Central memory CD4-positive, alpha-beta T cell (primary cell): Measurements from ENCODE around the gene RIPK3.

Experiments used
- DNase-seq: peaks from one replicate; pipeline ENCODE4 v3.0.0; 2022

The RIPK3 gene

DNA sequence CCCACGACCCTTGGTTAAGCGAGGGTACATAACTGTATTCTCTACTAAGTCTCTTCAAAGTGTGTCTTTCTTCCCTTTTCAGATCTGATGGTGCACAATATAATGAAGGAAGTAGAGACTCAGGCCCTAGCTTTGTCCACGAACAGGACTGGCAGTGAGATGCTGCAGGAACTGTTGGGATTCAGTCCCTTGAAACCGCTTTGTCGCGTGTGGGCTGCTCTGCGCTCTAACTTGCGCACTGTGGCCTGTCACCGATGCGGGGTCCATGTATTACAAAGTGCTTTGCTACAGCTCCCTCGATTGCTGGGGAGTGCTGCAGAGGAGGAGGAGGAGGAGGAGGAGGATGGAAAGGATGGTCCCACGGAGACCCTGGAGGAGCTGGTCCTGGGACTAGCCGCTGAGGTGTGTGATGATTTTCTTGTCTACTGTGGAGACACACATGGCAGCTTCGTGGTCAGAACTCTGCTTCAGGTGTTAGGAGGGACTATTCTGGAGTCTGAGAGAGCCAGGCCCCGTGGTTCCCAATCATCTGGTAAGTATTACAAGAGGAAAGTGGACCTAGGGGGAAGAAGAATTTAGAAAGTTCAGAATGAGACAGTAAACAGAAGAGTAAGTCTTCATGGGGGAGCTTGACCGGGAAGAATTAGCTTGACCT is 39.3 kb downstream of the RIPK3 start:
- no peak for DNase-seq

DNA sequence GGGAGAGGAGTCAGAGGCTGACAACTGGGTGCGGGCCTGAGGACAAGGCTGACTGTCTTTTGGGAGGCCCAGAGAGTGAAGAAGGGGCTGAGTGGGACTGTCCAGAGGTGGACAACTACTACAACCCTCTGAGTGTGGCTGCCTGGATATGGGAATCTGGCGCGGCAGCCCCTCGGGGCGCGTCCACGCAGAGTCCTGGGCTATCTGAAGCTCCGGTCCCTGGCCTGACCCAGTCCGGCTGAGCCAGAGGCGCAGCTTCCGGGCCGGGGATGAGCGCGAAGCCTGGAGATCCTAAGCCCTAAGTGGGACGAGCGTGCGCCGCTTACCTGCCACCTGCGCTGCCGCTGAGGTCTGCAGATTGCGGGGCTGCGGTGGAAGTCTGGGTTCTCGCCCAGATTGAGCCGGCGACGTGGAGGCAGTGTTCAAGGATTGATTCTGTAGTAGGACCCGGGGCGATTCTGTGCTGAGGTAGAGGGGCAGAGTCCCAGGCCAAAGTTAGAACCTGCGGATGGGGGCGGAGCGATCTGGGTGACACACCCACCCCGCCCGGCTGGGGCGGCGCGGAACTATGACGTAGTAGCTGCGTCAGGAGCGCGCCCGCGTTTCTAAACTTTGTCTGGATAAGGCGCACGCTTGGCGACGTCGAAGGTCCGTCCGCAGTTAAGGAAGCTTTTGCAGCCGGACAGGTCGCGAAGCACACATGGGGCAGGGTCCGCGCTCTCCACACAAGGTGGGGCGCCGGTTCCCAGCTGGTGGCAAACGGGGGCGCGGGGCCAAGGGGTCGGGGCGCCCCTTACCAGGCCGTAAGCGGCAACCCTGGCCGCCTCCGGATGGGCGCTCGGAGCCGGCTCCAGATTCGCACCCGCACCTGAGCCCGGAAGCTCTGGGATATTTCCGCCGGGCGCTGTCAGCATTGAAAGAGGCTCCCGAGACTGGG is 40.3 kb downstream of the RIPK3 start, which contains the start of the genes DHRS1 and NOP9:
Gene DHRS1, minus strand, starts transcription at position 526 of the 937 bp plus-strand sequence. CDS start 674 bp downstream, outside the sequence.
Gene NOP9, plus strand, starts transcription at position 596 of the 937 bp plus-strand sequence. Its CDS starts 105 bp downstream, at position 701.
- DNase-seq = peak; percentile 89

DNA sequence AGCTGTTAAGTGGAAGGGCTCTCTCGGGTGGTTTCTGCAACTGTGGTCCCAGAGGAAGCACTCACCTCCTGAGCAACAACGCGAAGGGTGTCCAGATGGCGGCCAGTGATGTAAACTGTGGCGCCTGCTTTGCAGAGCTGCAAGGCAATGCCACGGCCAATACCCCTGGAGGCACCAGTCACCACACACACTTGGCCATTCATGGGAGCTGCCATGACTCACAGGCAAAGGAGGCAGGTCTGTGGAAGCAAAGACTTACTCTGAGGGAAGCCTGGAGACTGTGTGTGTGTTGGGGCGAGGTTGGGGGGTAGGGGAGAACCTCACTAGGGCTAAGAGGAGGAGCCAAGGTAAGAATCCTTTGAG is 40.9 kb downstream of the RIPK3 start:
- DNase-seq = no peak

DNA sequence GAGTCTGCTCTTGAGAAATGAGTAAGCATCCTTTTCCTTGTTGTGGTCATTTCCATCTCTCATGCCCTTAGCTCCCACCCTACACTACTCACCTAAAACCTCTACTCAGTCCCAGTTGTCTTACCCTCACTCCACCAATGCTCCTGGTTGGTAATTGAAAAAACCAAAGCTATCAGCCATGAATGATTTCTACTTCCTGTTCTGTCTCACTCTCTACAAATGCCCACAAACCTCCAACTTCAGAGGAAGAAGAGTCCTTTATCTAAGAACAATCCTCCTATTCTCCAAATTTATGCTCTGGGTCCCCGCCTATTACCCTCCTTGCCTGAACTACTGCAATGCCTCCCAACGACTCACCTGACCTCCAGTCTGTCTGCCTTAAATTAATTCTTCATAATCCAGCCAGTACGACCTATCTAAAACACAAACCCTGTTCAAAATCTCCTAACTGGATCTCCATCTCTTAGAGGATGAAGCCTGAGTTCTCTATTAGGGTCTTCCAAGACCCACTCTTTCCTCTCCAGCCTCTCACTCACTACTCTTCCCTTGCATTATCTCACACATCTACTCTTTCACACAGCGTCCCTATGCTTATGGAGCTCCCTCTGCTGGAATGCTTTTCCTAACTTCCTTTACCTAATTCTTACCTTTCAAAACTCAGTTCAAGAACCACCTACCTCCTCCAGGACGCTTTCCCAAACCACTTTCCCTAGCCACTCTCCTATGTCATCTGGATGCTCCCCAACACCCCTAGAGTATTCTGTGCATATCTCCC is 42.4 kb downstream of the RIPK3 start:
- no peak for DNase-seq

DNA sequence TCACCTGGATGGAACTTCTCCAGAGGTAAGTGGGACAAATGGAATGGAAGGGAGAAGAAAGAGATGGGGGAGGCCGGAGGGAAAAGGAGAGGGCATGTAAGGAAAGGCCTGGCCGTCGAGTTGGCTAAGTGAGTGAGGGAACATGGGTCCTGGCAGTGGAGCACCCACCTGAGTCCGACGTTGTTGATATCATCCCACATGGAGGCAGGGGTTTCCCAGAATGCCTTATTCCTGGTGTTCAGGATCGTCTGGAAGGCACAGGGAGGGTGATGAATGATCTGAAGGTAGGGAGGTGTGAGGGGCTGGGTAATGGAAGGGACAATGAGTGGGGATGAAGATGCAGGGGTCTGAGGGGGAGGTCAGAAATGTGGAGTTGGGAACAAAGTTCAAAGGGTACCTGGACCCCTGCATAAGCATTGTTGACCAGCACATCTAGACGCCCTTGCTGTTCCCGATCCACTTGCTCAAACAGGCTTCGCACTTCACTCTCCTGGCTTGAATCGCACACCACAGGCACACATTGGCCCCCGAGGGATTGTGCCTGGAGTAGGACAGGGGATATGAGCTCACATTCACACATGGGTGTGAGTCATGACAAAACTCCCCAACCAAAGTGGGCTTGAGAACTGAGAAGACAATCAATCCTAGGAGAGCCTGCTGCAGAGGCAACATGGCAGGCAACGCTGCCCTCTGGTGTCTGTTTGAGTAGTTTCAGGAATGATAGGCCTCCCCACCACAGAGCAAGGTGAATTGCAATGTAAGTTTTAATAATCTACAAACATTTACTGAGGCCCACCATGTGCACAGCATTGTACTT is 43.2 kb downstream of the RIPK3 start:
- peak; percentile 74 for DNase-seq

DNA sequence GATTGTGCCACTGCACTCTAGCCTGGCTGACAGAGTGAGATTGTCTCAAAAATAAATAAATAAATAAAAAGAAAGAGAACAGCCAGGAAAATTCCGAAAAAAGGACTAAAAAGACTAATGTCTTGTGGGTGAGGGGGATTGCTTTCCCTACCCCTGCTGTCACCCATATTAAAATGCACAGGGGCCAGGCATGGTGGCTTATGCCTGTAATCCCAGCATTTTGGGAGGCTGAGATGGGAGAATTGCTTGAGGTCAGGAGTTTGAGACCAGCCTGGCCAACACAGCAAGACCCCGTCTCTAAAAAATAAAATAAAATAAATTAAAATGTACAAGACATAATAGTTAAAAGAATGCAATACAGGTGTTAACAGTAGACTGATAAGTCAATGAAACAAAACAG is 46.3 kb downstream of the RIPK3 start:
- DNase-seq = no peak

DNA sequence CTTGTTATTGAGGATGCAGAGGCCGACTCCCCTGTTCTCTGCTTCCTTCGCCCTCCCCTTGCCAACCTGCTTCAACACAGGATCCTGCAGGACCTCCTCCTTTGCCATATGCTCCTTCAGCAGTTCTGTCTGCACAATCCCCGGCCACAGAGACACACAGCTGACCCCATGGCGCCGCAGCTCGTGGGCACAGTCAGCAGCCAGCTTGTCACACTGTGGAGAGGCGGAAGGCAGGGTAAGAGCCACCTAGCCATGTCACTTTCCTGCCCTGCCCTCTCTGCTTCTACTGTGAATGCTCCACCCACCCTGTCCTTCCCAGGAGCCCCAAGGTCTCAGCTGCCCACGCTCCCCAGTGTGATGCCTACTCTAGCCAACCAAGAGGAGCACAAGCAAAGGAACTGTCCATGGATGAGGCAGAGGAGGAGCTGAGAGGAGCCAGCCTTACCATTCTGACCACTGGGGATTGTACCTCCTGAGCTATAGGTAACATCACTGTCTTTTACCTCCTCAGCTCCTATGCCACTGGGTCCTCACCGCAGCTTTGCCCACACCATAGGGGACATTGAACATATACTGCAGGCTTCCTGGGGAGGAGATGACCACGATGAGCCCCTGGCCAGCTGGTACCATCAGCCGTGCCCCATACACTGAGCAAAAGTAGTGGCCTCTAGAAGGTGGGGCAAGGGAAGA is 47.5 kb downstream of the RIPK3 start:
- no peak for DNase-seq

DNA sequence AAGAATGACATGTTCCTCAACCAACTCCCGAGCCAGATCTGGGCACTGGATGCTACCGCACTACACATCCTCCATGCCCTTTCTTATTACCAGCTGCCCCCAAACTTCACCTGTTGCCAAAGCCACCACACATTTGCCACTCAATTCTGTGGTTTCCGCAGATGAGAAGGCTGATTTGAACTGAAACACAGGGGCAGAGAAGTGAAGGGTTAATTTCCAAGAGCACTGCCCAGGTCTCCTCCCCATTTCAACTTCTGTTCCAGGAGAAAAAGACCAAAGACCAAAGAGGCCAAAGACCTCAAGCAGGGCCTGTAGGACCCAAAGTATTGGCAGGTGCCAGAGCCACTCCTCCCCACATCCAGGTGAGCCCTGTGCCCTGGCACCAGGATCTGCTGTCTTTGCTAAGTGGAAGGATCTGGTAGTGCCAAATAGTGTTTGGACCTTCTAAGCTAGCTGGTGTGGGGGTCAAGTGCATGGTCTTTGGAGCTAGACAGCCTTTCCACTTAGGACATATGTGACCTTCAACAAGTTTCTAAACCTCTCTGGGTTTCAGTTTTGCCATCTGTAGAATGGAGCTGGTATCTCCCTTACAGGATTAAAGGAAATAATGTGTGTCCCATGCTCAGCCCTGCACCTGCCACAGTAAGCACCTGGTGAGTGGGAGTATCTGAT is 48.2 kb downstream of the RIPK3 start:
- DNase-seq = no peak

DNA sequence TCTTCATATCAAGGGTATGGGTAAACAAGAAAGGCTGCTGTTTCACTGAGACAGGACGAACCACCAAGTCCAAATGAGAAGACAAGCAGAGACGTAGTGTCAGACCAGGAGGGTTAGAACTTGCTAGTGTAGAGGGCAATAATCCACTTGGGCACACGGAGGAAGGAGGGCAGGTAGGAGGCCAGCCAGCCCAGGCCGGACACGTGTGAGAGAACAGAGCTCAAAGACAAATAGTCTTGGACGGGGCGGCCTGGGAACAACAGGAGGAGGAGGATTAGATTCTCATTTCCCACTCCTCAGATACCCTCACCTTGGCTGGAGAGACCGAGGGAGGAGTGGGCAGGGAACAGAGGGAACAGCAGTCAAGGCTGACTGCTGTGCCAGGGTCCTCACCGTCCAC is 49.0 kb downstream of the RIPK3 start:
- DNase-seq = no peak

DNA sequence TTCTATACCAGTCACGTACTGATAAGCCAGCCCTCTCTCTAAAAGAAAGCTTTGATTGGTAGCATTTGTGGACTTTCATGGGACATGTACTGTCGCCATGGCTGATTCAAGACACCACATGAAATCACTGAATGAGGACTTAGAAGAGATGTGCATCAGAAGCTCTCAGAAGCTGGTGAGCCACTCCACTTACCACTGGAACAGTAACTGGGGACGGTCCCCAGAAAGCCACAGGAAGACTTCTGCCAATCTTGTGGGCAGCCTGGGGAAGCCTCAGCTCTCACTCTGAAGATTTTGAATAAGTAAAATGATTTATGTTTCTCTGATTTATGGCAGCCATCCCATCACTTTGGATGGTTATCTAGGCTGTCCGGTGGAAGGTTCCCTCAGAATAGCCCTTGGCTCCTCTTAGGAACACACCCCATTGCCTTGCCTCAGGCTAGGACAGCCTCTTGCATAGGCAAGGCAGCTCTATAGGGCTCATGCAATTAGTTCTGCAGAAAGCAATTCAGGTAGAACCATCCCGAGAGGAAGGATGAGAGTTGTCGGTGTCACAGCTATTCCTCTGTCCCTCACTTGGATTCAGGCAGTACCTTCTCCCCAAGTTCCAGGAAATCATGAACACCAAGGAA is 50.0 kb downstream of the RIPK3 start:
- DNase-seq = no peak

DNA sequence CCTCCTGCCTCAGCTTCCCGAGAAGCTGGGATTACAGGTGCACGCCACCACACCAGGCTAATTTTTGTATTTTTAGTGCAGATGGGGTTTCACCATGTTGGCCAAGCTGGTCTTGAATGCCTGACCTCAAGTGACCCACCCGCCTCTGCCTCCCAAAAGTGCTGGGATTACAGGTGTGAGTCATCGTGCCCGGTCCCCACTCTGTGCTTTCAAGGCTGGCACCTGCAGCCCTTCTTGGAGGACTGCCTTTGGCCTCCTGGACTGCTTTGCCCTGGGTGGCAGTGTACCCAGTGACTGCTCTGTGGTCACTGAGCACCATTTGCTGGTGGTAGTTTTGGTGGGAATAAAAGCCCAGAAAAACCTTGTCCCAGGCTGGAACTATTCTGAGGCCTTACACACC is 52.8 kb downstream of the RIPK3 start:
- DNase-seq = no peak
